Esophagus muscularis mucosa (tissue), 4 donors: Measurements from ENCODE around the gene LRRC10. TPM values are rescaled to one million over a fixed set of nuclear protein-coding genes. Genes with fewer than 3 reads are reported as not detected.
"Not testable (repeated sequence)": the region's sequence is repeated elsewhere in the genome, so short reads cannot be mapped to it uniquely, and the experiment has no call there.

Source experiments
- DNase-seq: peaks from one replicate; pipeline ENCODE4 v3.0.0-alpha.2; 2017; ENCODE audit errors: extremely low spot score
- H3K27ac ChIP-seq, 4 donors: fragments of 200-600 bp; sonication (generic); replicated peaks in 1 of 4; 1 replicate in 3 of 4; 2 replicates in 1 of 4; pipeline ENCODE4 v1.5.1; 2016 to 2019; ENCODE audit warnings: mild to moderate bottlenecking in 1 of 4
- H3K27me3 ChIP-seq, 4 donors: fragments of 200-600 bp; sonication (generic); one replicate each; pipeline versions ENCODE4 v1.5.1 to v1.6.0; 2016 to 2019
- H3K36me3 ChIP-seq, 4 donors: fragments of 200-600 bp; sonication (generic); one replicate each; pipeline ENCODE4 v1.5.1; 2016 to 2019
- H3K4me1 ChIP-seq, 4 donors: fragments of 200-600 bp; sonication (generic); one replicate each; pipeline ENCODE4 v1.5.1; 2016 to 2019
- H3K4me3 ChIP-seq, 4 donors: fragments of 200-600 bp; sonication (generic); 1 replicate in 2 of 4; 2 replicates in 2 of 4; pipeline ENCODE4 v1.5.1; 2016 to 2019; ENCODE audit warnings: mild to moderate bottlenecking in 4 of 4, moderate library complexity in 1 of 4
- H3K9me3 ChIP-seq, 4 donors: fragments of 200-600 bp; sonication (generic); 1 replicate in 3 of 4; 2 replicates in 1 of 4; pipeline ENCODE4 v1.5.1; 2016 to 2019
- CTCF ChIP-seq, 3 experiments: fragments of 200-600 bp in 2 of 3; fragments of 450-650 bp in 1 of 3; sonication (generic) in 2 of 3; IDR thresholded peaks; one replicate each; pipeline ENCODE4 v1.5.1; 2017 to 2019; ENCODE audit warnings: antibody characterized with exemption in 3 of 3, mild to moderate bottlenecking in 2 of 3, moderate library complexity in 1 of 3
- EP300 ChIP-seq: sonication (generic); formaldehyde crosslinking; IDR thresholded peaks from one replicate; pipeline ENCODE4 v1.6.1; 2017; ENCODE audit warnings: antibody characterized with exemption
- POLR2A ChIP-seq: fragments of 450-650 bp; IDR thresholded peaks from one replicate; pipeline ENCODE4 v1.6.1; 2017; ENCODE audit warnings: antibody characterized with exemption, moderate library complexity, mild to moderate bottlenecking, low read depth
- POLR2AphosphoS5 ChIP-seq, 2 donors: sonication (generic); formaldehyde crosslinking; IDR thresholded peaks; one replicate each; pipeline ENCODE4 v1.6.1; 2017; ENCODE audit warnings: antibody characterized with exemption in 2 of 2
- WGBS: methylation state at CpG from one replicate; pipeline ENCODE4 v1.1.5; 2018; 5-methylcytosine and 5-hydroxymethylcytosine counted together
- intact Hi-C: fragments of 100-400 bp; cut with DNase I; formaldehyde crosslinking; loops from one replicate; pipeline ENCODE4 v1.15.1; 2023
- total RNA-seq, 4 donors: library from RNA; depleted of rRNA; stranded (reverse); fragments of >200 nt; gene quantifications; one replicate each; pipeline versions ENCODE4 v1.1.0 to v1.2.1, GENCODE V29; 2016

Gene LRRC10
- total RNA-seq, 4 donors from 2014 or later: not detected

GRCh38 chr12:69613351-69613750 lies 2.6 kb upstream of the LRRC10 start:
- Histone ChIP-seq H3K9me3 (no peaks in the 10 kb centered on the region), H3K27ac (no peak overlapping the region), H3K27me3 (no peaks in the 10 kb centered on the region), H3K36me3 (no peaks in the 10 kb centered on the region), H3K4me3 (no peak overlapping the region), H3K4me1 (no peaks in the 10 kb centered on the region)
- no peak for DNase-seq
- TF ChIP-seq POLR2AphosphoS5 (IDR thresholded peaks at IDR 0.05) (no peak), EP300 (no peak), POLR2A (no peak), CTCF (IDR thresholded peaks at IDR 0.05) (no peak)
- intact Hi-C loops: no loop called here

DNA sequence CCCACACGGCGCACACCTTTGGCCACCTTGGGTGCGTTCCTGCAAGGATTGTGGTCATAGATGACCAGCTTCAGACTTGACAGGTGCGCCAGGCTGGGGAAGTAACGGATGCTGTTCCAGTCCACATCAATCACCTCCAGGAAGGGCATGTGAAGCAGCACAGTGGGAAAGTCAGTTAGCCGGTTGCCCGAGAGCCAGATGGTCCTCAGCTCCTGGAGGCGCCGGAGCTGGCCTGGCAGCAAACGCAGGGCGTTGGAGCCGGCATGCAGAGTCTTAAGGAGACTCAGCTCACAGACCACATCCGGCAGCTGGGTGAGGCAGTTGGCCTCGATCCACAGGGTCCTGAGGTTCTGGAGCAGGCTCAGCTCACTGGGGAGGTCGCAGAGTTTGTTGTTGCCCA lies 581 bp downstream of the LRRC10 start:
- WGBS: 94% methylated on average over 7 of the region's 15 CpGs
- intact Hi-C loops: no loop called here

GRCh38 chr12:69608114-69608513 lies 2.6 kb downstream of the LRRC10 start:
- Histone ChIP-seq H3K27me3 (no peaks in the 10 kb centered on the region), H3K4me1 (no peaks in the 10 kb centered on the region), H3K36me3 (peaks cover 4 to 6% (median 4%) of the 10 kb centered on the region in 4 donors), H3K9me3 (no peaks in the 10 kb centered on the region), H3K4me3 (no peak overlapping the region), H3K27ac (no peak overlapping the region)
- DNase-seq: no peak
- intact Hi-C loops: no loop called here
- TF ChIP-seq POLR2AphosphoS5 (IDR thresholded peaks at IDR 0.05): no peak
- TF ChIP-seq CTCF (IDR thresholded peaks at IDR 0.05): no peak
- no peak for TF ChIP-seq POLR2A
- TF ChIP-seq EP300: no peak
- WGBS: 72% methylated on average over 2 of the region's 2 CpGs

More for the DNA sequence above, 581 bp downstream of the LRRC10 start:
- H3K9me3 ChIP-seq: no peaks in the 10 kb centered on the region
- H3K27me3 ChIP-seq: no peaks in the 10 kb centered on the region
- H3K4me1 ChIP-seq: no peaks in the 10 kb centered on the region
- no peak overlapping the region for H3K4me3 ChIP-seq
- DNase-seq: no peak
- no peaks in the 10 kb centered on the region for H3K36me3 ChIP-seq
- TF ChIP-seq POLR2AphosphoS5 (IDR thresholded peaks at IDR 0.05) (no peak), CTCF (IDR thresholded peaks at IDR 0.05) (no peak), EP300 (no peak), POLR2A (no peak)
- no peak overlapping the region for H3K27ac ChIP-seq

GRCh38 chr12:69604275-69604674 lies 6.4 kb downstream of the LRRC10 start:
- DNase-seq, H3K4me3 ChIP-seq, H3K27ac ChIP-seq, H3K4me1 ChIP-seq, intact Hi-C loops, H3K27me3 ChIP-seq, H3K9me3 ChIP-seq: not testable (repeated sequence)
- 80% methylated on average over 2 of the region's 3 CpGs for WGBS
- peaks cover 37 to 44% (median 41%) of the 10 kb centered on the region in 4 donors for H3K36me3 ChIP-seq

- DNase-seq, H3K27me3 ChIP-seq, H3K4me3 ChIP-seq, H3K27ac ChIP-seq, H3K4me1 ChIP-seq, intact Hi-C loops, H3K9me3 ChIP-seq: not testable (repeated sequence)
- peaks cover 42 to 51% (median 47%) of the 10 kb centered on the region in 4 donors for H3K36me3 ChIP-seq
- WGBS: 98% methylated on average over 6 of the region's 6 CpGs
Measured at GRCh38 chr12:69603556-69603955, 7.2 kb downstream of the LRRC10 start.

- no peak for TF ChIP-seq EP300
- TF ChIP-seq POLR2A: no peak
- TF ChIP-seq POLR2AphosphoS5 (IDR thresholded peaks at IDR 0.05): no peak
- no peak for TF ChIP-seq CTCF (IDR thresholded peaks at IDR 0.05)
- intact Hi-C loops: no loop called here
- Histone ChIP-seq H3K4me1 (no peaks in the 10 kb centered on the region), H3K27ac (no peak overlapping the region), H3K4me3 (no peak overlapping the region), H3K36me3 (peaks cover 47 to 57% (median 53%) of the 10 kb centered on the region in 4 donors), H3K9me3 (no peaks in the 10 kb centered on the region), H3K27me3 (no peaks in the 10 kb centered on the region)
- DNase-seq: no peak
Measured at GRCh38 chr12:69602954-69603353, 7.8 kb downstream of the LRRC10 start.
